GM21717 (cell line): ENCODE data around the gene PPM1F.

Experiments used
- ATAC-seq: cut with Tn5 transposase; IDR thresholded peaks from one replicate; pipeline ENCODE4 v1.9.1; 2021; ENCODE audit warnings: mild to moderate bottlenecking, moderate library complexity; ENCODE audit not compliant: unreplicated experiment

PPM1F gene

DNA sequence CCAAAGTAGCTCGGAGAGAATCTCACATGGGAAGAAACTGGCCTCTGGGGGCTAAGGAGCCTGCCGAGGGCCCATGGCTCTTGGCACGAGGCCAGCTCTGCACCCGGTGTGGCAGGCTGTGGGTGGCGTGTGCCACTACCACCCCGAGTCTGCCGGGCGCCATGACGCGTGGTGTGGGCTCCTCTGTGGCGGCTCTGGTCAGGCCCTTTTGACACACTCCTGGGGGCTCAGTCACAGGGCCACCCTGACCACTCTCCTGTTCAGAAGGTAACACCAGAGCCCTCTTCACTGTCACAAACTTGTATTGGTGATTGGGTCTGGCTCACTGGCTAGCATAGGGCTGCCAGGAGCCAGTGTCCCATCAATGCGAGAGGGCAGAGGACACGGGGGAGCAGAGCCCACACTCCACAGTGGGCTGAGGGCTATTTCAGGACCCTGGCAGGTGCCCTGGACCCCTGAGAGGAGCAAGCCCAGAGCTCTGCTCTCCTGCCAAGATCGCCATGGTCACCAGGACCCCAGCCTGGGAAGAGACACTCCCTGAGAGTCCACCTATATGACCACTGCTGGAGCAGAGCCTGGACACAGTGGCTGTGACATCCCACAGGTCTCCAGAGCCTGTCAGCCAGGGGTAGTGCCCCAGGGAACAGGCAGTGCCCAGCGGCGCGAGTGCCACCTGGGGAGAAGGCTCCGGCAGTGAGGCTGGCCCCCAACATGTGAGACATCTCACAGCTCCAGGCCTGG lies 8.6 kb upstream of the PPM1F start:
- ATAC-seq, result no peak

DNA sequence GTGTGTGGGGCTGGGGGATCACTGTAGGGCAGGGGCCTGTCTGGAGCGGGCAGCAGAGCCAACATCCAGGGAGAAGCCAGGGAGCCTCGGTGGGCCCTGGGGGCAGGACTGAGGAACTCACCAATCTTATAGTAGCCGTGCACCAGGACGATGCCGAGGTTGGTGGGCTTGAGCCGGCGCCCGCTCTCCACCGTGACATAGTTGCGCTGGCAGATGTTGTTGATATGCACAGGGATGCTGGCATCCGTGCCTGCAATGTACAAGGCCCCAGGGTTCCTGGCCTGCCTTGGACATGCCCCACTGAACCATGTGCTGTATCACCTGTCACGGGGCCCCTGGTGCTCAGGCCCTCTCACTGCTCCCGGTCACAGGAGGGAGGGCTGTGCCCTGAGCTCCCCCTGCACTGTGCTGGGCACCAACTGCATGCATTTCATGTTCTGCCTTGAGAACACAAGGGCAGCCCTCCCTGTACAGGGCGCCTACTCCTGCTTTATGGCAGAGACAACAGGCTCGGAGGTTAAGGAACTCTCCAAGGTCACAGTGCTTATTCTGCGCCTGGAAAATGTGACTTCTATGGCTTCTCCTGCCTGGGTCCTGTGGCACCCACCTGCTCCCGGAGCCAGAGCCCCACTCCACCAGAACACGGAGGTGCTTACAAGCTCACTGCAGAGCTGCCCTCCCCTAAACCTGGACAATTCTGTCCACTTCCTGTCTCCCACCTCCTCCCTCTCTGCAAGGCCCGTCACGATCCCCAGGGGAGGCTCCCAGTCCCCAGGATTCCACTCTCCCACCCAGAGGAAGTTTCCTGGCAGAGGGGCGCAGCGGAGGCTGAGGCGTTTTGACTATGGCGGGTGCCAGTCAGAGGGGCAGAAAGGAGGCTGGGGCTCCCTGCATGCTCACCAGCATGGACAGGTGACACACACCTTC lies 7.8 kb upstream of the PPM1F start:
- no peak for ATAC-seq

DNA sequence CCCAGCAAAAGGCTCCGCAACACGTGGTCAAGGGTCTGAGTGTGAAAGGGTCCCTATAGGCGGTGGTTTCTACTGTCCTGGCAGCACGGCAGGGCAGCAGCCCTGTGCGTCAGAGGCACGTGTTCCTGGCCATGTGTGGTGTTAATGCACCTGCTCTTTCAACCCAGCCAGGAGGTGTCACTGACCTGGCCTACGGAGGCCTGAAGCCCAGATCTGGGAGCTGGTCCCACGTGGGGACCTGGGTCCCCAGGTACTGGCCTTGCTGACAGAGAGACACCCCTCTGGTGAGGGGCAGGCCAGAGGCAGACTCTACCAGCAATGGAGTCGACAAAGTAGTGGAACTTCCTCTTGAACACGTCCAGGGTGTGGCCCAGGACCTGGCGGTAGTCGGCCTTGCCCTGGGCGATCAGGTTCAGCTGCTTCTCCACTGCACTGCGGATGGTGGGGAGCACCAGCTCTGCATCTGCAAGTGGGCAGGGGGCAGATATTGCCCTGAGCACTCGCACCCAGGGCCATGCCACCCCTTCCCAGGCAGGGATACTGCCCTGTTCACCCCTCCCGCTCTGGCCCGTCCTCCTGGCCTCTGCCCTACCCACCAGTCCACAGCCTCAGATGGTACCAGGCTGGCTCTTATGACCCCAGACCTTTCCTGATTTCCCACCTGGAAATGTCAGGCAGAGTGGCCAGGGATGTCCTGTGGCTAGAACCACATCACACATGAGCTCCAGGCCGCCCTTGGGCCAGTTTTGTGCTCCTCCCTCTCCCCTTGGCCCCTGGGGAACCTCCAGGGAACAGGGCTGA lies 6.8 kb upstream of the PPM1F start:
- no peak for ATAC-seq

GRCh38 chr22:21958360-21959273 lies 6.0 kb upstream of the PPM1F start:
- no peak for ATAC-seq

DNA sequence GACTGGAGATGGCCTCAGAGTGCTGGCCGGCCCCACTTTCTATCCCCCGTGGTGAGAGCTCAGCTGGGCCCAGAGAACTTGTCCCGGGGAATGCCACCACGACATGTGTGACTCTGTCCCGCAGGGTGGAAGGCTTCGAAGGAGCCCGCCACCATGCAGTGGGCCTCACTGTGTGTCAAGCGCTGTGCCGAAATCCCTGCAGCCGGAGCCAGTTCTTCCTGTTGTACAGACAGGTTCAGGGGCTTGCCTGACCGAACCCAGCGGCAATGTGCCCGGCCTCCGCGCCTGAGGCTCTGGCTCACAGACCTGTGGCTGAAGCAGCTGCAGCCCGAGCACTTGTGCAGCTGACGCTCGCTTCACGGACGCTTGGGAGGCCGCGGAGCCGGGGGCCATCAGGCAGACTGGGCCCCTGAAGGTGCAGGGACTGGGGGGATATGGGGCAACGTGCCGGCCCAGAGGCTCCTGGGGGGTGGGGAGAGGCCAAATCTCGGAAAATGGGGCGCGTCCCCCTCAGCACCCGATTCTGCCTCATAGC lies 650 bp downstream of the PPM1F start:
- ATAC-seq, result no peak

- ATAC-seq, result no peak
Measured at GRCh38 chr22:21951062-21951461, 1.6 kb downstream of the PPM1F start.

DNA sequence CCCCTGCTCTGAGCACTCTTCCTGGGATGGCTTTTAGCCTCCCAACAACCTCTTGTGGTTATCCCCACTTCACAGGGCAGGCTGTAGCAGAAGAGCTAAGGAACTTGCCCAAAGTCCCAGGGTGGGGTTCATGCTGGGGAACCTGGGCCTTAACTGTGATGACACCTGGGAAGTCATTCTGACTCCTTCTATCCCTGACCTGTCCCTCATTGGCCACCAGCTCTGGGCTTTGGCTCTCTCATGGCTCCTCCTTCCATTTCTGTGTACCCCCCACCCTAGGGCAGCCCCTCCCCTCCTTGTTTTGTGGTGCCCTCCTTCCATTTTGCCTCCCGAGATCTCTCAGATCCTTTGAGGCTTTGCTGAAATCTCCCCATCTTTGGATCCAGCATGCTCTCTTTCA lies 2.7 kb downstream of the PPM1F start:
- no peak for ATAC-seq

DNA sequence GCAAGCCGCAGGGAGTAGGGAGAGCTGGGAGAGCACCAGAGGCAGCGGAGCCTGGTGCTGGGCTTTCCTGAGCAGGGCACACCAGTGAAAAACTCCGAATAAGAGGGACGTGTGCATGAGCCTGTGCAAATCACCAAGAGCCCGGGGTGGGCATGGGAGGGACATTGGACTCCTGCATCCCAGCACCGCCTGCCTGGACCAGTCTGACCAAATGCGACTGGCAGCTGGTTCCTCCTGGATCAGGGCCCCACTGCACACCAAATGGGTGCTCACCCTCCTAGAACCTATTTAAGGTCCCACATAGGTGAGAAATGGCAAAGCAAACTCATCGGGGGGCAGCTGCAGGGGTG lies 3.1 kb downstream of the PPM1F start:
- ATAC-seq, result no peak

DNA sequence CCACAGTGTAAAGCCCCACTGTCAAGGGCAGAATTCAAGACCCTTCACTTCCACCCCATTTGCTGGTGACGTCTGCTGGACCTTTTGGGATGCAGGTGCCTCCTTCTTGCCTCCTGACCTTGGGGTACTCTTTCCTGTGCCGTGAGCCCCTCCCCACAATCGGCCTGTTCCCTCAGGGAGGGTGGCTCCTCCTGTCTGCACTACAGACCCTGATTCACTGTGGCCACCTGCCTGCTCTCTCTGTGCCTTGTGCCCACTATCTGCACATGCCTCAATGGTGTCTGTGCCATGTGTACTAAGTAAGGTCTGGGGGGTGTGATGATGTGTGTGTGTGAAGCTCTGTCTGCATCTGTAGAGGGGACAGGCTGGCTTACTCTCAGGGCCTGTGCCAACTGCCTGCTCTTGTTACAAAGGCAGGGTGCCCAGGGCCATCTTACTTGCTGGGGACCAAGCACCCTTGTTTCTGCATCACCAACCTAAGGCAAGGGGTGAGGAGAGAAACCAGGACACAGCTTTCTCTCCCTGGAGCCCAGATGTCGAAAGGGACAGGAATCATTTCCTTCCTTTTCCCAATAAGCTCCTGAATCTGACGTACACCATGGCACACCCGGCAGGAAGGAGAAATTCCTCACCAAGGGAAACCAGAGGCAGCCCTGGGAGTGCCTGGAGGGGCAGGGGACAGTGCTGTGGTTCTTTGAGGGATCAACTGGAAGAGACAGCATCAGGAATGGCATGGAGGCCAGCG lies 3.7 kb downstream of the PPM1F start:
- ATAC-seq, result no peak

GRCh38 chr22:21948390-21948789 lies 4.3 kb downstream of the PPM1F start:
- ATAC-seq, result no peak

- no peak for ATAC-seq
Measured at GRCh38 chr22:21947040-21948014, 5.3 kb downstream of the PPM1F start.

- no peak for ATAC-seq
Measured at GRCh38 chr22:21946262-21946925, 6.3 kb downstream of the PPM1F start.

GRCh38 chr22:21945453-21946261 lies 7.0 kb downstream of the PPM1F start:
- no peak for ATAC-seq

DNA sequence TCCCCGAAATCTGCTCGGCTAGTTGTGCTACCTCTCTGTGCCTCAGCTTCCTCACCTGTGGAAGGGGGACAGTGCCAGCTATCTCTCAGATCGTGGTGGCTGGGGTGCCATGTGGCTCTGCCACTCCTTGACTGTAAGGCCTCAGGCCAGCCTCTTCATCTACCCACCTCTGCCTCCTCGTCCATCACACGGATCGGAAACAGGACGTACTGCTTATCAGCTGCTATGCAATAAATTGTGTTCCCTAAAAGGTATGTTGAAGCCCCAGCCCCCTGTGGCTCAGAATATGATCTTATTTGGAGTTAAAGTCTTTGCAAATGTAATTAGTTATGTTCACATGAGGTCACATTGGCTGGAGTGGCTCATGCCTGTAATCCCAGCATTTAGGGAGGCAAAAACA lies 7.8 kb downstream of the PPM1F start:
- no peak for ATAC-seq

- no peak for ATAC-seq
Measured at GRCh38 chr22:21943571-21944448, 8.8 kb downstream of the PPM1F start.
